ENCODE data around the gene INF2.

- TF ChIP-seq CTCF (IDR thresholded peaks at IDR 0.05) (no peak), POLR2A (IDR thresholded peaks at IDR 0.05) (no peak)
These were observed 38.2 kb upstream of the INF2 start for GRCh38 chr14:104650981-104651875.
